H1 (cell line): ENCODE results near the gene NR2C2. TPM values are rescaled to one million over a fixed set of nuclear protein-coding genes. Genes with fewer than 3 reads are reported as not detected.

ENCODE experiments used
- HDAC6 ChIP-seq: IDR thresholded peaks from one replicate; pipeline ENCODE4 v1.7.1; 2012; ENCODE audit warnings: low read depth, mild to moderate bottlenecking, inconsistent platforms, low read length, moderate library complexity
- ZNF274 ChIP-seq: IDR thresholded peaks from 2 replicates; pipeline ENCODE4 v1.7.0; 2012; ENCODE audit warnings: low read length, borderline replicate concordance; ENCODE audit errors: extremely low read depth
- polyA plus RNA-seq, 7 experiments: library from polyadenylated mRNA; depleted of rRNA in 3 of 7; stranded (reverse) in 5 of 7; unstranded in 2 of 7; fragments of >200 nt in 5 of 7; fragments of 200-250 nt in 2 of 7; gene quantifications; 1 replicate in 5 of 7; 2 replicates in 1 of 7; 4 replicates in 1 of 7; pipeline versions ENCODE4 v1.2.1 to v1.2.3, GENCODE V29; 2011 to 2013; ENCODE audit warnings: missing spikeins in 2 of 7, mixed read lengths in 2 of 7
- total RNA-seq: library from RNA; stranded (reverse); fragmentation: NEBNext Ultra II Directional; extraction: Animal tissue kit (Norgen Biotek cat#: 25700); gene quantifications from 2 replicates; pipeline ENCODE4 v1.2.1, GENCODE V29; 2021
- TF ChIP-seq, protein P1 (sequence below): IDR thresholded peaks from 2 replicates; pipeline ENCODE4 v1.6.1; 2012; ENCODE audit warnings: low read length, inconsistent platforms

Gene NR2C2
- total and polyA plus RNA-seq, 2 of the 8 experiments (the other 6 are each of a cell fraction or from before 2014, with no cell fraction given): 16.6 to 44.4 TPM

DNA sequence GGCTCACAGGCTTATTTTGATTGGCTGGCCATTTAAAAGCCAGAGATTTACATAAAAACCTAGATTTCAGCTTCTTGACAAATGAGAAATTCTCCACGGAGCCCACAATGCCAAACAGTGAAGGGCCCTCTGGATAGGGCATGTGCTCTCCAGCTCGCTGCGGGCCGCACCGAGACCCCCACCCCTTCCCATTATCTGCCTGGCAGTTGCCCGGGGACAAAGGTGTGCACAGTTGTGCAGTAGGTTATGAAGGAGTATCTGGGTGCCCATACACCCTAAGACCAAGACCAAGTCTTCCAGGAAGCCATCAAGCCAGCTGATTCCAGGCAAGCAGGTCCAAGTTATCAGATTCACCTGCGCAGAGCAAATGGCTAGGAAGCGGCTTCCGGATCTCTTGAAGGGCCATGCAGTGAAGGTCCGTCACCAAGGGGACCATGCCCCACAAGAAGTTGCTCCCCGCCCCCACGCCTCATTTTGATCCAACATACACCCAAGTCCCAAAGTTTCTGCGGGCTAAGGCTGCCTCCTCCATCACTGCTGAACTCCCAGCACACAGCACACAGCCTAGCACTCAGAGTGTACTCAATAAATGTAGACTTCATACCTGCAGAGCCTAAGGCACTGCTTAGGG lies 116.4 kb downstream of the NR2C2 start (continued):
- TF ChIP-seq, protein P1, sequence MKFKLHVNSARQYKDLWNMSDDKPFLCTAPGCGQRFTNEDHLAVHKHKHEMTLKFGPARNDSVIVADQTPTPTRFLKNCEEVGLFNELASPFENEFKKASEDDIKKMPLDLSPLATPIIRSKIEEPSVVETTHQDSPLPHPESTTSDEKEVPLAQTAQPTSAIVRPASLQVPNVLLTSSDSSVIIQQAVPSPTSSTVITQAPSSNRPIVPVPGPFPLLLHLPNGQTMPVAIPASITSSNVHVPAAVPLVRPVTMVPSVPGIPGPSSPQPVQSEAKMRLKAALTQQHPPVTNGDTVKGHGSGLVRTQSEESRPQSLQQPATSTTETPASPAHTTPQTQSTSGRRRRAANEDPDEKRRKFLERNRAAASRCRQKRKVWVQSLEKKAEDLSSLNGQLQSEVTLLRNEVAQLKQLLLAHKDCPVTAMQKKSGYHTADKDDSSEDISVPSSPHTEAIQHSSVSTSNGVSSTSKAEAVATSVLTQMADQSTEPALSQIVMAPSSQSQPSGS: no peak
- TF ChIP-seq ZNF274: no peak
- TF ChIP-seq HDAC6: no peak
